Measurements from ENCODE around the gene MBD4. TPM values are rescaled to one million over a fixed set of nuclear protein-coding genes. Genes with fewer than 3 reads are reported as not detected.

MBD4 gene
- total and polyA plus RNA-seq, 10 of the 15 experiments (the other 5 are each of a cell fraction or from before 2014, with no cell fraction given) = 17.7 to 59.0 (median 49.0) TPM

- TF ChIP-seq TAF1 (IDR thresholded peaks at IDR 0.05; ENCODE audit: borderline replicate concordance, low read depth, low read length) (no peak), YY1 (IDR thresholded peaks at IDR 0.05; ENCODE audit: low read depth, low read length) (peak; percentile 84), POLR2A (IDR thresholded peaks at IDR 0.05; ENCODE audit: low read depth, low read length) (no peak), ZNF622 (IDR thresholded peaks at IDR 0.05) (no peak), ZBED1 (IDR thresholded peaks at IDR 0.05; ENCODE audit: borderline replicate concordance) (0 out of 2 replicates have a peak, but pooled peaks have one; percentile 52), ATF2 (IDR thresholded peaks at IDR 0.05; ENCODE audit: low read length) (peak; percentile 44; the same call in 1 of the 2 replicates), RELB (IDR thresholded peaks at IDR 0.05; ENCODE audit: low read depth) (0 out of 2 replicates have a peak, but pooled peaks have one; percentile 47), ZBTB11 (CRISPR knock-in tag; IDR thresholded peaks at IDR 0.05) (no peak), NFIC (IDR thresholded peaks at IDR 0.05; ENCODE audit: low read depth, low read length) (peak; percentile 57; the same call in 1 of the 2 replicates), RFX5 (IDR thresholded peaks at IDR 0.05; ENCODE audit: low read depth, low read length) (no peak), EZH2 (IDR thresholded peaks at IDR 0.05; ENCODE audit: borderline replicate concordance, control insufficient read depth, low read depth, low read length) (no peak), SMAD1 (IDR thresholded peaks at IDR 0.05; ENCODE audit: low read depth, partially characterized antibody) (peak; percentile 57), CREM (IDR thresholded peaks at IDR 0.05; ENCODE audit: low read depth) (0 out of 2 replicates have a peak, but pooled peaks have one; percentile 13), MEF2B (IDR thresholded peaks at IDR 0.05; ENCODE audit: partially characterized antibody, poor library complexity, severe bottlenecking) (peak; percentile 51), ZNF687 (IDR thresholded peaks at IDR 0.05) (peak; percentile 79; the same call in 1 of the 2 replicates), SPI1 (IDR thresholded peaks at IDR 0.05; ENCODE audit: borderline replicate concordance, insufficient read depth, low read depth, low read length) (peak; percentile 97), IRF4 (IDR thresholded peaks at IDR 0.05; ENCODE audit: low read depth, low read length) (peak; percentile 88)
These were observed 15.4 kb downstream of the MBD4 start (continued) for GRCh38 chr3:129424185-129424841.

Data from GM12878 (cell line).